Cerebellar nuclear complex (tissue), 1 donor: ENCODE measurements around the gene PLB1.

Source experiments
- DNase-seq, 2 experiments: peaks; one replicate each; lab custom pipeline; 2025; lab: John Stamatoyannopoulos, UW

The PLB1 gene

DNA sequence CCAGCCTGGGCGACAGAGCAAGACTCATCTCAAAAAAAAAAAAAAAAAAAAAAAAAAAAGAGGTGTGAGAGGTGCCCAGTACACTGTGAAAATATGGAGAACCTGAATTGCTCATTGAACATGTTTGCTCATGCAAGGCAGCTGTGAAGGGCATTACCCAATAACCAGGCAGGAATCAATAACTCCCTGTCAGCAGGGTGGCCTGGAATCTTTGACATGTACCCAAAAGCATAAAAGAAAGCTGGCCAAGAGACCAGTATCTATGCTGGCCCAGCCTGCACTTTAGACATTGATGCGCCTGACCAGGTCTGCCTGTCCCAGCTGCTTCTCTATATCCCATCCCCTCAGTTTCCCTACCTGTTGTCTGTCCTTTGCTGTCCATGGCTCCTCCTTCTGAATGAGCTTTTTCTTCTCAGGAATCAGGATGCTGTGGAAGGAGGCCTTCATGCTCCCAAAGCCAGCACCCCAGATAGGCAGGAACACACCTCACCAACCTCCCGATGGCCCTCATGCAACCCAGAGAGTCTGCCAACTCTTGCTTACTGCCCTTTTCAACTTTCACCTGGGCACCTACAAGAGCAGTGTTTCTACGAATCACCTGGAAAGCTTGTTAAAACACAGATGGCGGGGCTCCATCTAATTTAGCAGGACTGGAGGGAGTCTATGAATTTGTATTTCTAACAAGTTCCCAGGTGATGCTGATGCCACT lies 172.4 kb downstream of the PLB1 start:
- DNase-seq = no peak

- DNase-seq = no peak
Measured at GRCh38 chr2:28668880-28669279, 173.0 kb downstream of the PLB1 start.

DNA sequence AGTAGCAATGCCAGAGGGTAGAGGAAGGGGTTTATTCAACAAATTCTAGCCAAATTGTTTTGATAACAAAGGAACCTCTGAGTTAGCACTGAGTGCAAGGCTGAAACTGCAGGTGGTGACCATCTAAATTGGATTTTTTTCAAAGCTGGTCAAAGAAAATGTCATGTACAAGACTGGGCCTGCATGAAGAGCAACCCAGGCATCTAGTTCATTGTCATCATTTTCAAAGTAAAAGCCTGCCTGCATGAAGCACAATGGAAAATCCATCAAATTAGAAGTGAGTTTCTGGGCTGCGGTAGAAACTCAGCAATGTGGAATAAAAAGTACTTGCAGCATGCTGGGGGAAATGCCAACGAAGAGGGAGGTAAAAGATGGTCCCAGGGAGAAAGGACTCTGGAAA lies 175.0 kb downstream of the PLB1 start:
- no peak for DNase-seq

DNA sequence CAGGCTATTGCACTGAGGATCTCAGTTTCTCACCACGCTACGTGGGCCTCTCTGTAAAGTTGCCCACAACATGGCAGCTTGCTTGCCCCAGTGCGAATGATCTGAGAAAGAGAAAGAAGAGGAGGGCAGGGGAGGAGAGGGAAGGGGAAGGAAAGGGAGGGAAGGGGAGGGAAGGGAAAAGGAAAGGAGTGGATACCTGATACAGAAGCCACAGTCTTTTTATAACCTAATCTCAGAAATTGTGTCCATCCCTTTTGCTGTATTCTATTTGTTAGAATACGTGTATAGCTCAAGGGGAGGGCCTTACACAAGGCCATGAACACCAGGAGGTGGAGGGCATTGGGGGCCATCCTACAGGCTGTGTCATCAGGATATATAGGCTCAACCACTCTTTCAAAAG lies 177.5 kb downstream of the PLB1 start:
- DNase-seq = no peak

- no peak for DNase-seq
Measured at GRCh38 chr2:28674062-28674712, 178.3 kb downstream of the PLB1 start.

DNA sequence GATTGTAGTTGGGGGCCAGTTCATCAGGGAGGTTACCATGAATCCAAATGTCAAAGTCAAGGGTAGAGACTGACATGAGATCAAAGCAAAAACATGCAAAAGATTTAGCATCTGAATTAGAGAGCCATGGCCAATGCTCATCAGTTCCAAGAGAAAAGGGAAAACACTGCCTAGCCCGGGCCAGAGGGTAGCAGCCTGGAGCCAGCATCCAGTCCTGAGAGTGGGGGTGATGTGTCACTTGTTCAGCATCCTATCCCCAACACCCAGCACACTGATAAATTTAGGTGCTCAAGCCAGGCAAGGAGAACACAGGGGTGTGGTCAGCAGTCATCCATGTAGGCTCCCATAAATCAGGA lies 178.8 kb downstream of the PLB1 start:
- DNase-seq = no peak

GRCh38 chr2:28676152-28676835 lies 180.4 kb downstream of the PLB1 start:
- no peak for DNase-seq

DNA sequence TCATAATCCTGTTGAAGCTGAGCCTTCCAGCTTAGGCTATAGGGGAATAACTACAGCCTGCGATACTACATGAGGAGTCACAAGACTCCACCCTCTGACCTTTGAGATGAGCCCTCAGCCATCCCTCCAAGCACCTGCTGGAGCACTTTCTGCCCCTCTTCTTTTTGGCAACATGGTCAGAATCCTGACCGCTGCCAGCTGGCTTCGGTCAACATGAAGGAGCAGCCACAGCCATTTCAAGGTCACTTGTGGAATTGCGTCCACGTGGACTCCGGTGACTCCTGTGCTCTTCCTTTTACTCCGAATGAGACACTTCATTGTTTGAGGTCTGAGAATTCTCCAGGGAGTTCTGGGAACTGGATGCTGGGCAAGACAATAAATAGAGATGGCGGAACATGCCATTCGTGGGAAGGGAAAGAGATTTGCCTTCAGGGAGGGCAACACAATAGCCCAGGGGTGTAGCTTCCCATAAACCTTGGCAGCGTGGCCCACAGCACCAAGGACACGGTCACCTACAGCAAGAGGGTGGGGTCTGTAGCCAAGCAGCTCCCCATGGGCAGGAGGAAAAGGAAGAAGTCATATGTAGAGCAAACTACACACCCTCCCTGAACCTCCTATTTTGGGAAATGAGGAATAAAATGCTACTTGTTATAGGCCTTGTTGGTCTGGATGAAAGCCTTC lies 182.5 kb downstream of the PLB1 start:
- DNase-seq = no peak

DNA sequence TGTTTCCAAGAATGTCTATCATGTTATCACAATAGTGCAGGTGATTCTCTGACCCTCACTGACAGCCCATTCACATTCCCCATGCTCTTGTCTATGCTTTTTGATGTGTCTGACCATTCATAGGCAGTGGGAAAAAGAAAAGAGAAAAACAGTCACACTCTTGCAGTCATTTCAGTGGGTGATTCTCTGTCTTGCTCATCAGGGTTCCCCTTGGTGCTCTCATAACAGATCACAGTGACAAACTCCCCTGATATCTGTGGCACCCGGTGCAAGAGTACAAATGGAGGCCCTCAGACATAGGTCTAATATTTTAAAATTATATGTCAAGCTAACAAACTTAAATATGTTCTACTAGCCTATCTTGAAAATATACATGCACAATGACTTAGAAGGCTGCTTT lies 183.1 kb downstream of the PLB1 start:
- DNase-seq = no peak

DNA sequence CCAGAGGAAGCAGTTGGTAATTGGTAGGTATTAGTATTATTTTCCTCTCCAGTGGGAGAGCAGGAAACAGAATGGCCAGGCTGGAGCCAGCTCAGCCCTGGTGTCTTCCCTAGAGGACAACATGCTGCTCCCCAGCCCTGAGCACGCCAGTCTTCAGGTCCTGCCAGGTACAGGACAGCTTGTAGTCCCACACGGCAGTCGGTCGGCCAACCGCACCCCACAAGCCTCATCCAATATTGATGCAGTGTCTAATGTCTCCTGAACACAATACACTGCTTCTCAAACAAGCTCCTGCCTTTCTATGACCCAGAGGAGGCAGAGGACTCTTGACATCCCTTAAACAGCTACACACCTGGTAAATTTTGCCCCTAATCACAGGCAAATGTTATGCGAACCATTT lies 184.8 kb downstream of the PLB1 start:
- no peak for DNase-seq

GRCh38 chr2:28681158-28681571 lies 185.3 kb downstream of the PLB1 start:
- no peak for DNase-seq

- no peak for DNase-seq
Measured at GRCh38 chr2:28681606-28682005, 185.7 kb downstream of the PLB1 start.

GRCh38 chr2:28683100-28683706 lies 187.3 kb downstream of the PLB1 start:
- DNase-seq = no peak

GRCh38 chr2:28684142-28684858 lies 188.4 kb downstream of the PLB1 start:
- DNase-seq = no peak

- DNase-seq = no peak
Measured at GRCh38 chr2:28687171-28687570, 191.3 kb downstream of the PLB1 start.

GRCh38 chr2:28687640-28688385 lies 192.0 kb downstream of the PLB1 start:
- DNase-seq = no peak

GRCh38 chr2:28688818-28689217 lies 193.0 kb downstream of the PLB1 start:
- DNase-seq = no peak

DNA sequence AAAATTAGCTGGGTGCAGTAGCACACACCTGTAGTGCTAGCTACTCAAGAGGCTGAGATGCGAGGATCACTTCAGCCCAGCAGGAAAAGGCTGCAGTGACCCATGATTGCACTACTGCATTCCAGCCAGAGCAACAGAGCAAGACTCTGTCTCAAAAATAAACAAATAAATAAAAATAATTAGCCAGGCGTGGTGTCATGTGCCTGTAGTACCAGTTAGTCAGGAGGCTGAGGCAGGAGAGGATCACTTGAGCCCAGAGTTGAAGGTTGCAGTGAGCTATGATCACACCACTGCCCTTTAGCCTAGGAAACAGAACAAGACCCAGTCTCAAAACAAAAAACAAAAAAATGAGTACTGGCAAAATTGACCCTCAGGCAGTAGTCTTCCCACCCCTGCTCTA lies 193.9 kb downstream of the PLB1 start:
- no peak for DNase-seq

GRCh38 chr2:28692411-28692810 lies 196.6 kb downstream of the PLB1 start:
- no peak for DNase-seq

- DNase-seq = no peak
Measured at GRCh38 chr2:28693223-28693622, 197.4 kb downstream of the PLB1 start.
